SK-N-SH (cell line): ENCODE data around the gene CCL7. TPM values are rescaled to one million over a fixed set of nuclear protein-coding genes. Genes with fewer than 3 reads are reported as not detected.

Source experiments
- CTCF ChIA-PET: fragments of 300-600, 350-600 bp; formaldehyde crosslinking; extraction: SDS; loops from one replicate; lab custom pipeline; 2021; lab: Yijun Ruan, JAX
- POLR2A ChIA-PET: fragments of 350-600 bp; sonication (Branson Sonifier 250); formaldehyde crosslinking; extraction: SDS; loops from one replicate; lab custom pipeline; 2020; ENCODE audit warnings: antibody characterized with exemption, inconsistent platforms; lab: Yijun Ruan, JAX
- DNase-seq: peaks from one replicate; pipeline ENCODE4 v3.0.0; 2012
- H2AFZ ChIP-seq: fragments of 200-600 bp; sonication (generic); 2 replicates; pipeline ENCODE4 v1.8.1; 2016; ENCODE audit warnings: antibody characterized with exemption, mild to moderate bottlenecking, low read depth
- H3F3A ChIP-seq: fragments of 200-600 bp; sonication (generic); replicated peaks from 2 replicates; pipeline ENCODE3; 2016; ENCODE audit warnings: antibody characterized with exemption, mild to moderate bottlenecking; ENCODE audit not compliant: insufficient read depth
- H3K27ac ChIP-seq, 2 experiments: fragments of 200-500 bp in 1 of 2; fragments of 200-600 bp in 1 of 2; sonication (Bioruptor generic) in 1 of 2; sonication (generic), shearing (Covaris generic) in 1 of 2; 2 replicates each; pipeline versions ENCODE4 v1.5.1 to v1.6.1; 2014 to 2016; ENCODE audit warnings: low read depth in 2 of 2, inconsistent platforms in 1 of 2, low read length in 1 of 2, mild to moderate bottlenecking in 1 of 2, mixed read lengths in 1 of 2
- H3K27me3 ChIP-seq: fragments of 200-600 bp; sonication (generic), shearing (Covaris generic); 2 replicates; pipeline ENCODE4 v1.6.1; 2016; ENCODE audit warnings: mixed run types; ENCODE audit not compliant: insufficient read depth
- H3K36me3 ChIP-seq, 2 experiments: fragments of 200-500 bp in 1 of 2; fragments of 200-600 bp in 1 of 2; sonication (Bioruptor generic) in 1 of 2; sonication (generic) in 1 of 2; replicated peaks in 1 of 2; 2 replicates each; pipeline versions ENCODE3 to v1.5.1; 2014 to 2016; ENCODE audit warnings: low read length in 1 of 2, mild to moderate bottlenecking in 1 of 2; ENCODE audit not compliant: insufficient read depth in 2 of 2, control insufficient read depth in 1 of 2
- H3K4me1 ChIP-seq, 2 experiments: fragments of 200-500 bp in 1 of 2; fragments of 200-600 bp in 1 of 2; sonication (Bioruptor generic) in 1 of 2; sonication (generic), shearing (Covaris generic) in 1 of 2; 2 replicates each; pipeline versions ENCODE4 v1.5.1 to v1.6.1; 2014 to 2016; ENCODE audit warnings: low read depth in 1 of 2, low read length in 1 of 2, mixed run types in 1 of 2; ENCODE audit not compliant: insufficient read depth in 2 of 2, control insufficient read depth in 1 of 2
- H3K4me2 ChIP-seq: fragments of 200-600 bp; sonication (generic), shearing (Covaris generic); 2 replicates; pipeline ENCODE4 v1.6.1; 2017; ENCODE audit warnings: mixed run types
- H3K4me3 ChIP-seq, 2 experiments: fragments of 200-500 bp in 1 of 2; fragments of 200-600 bp in 1 of 2; sonication (Bioruptor generic) in 1 of 2; sonication (generic), shearing (Covaris generic) in 1 of 2; 2 replicates each; pipeline versions ENCODE4 v1.5.1 to v1.8.1; 2014 to 2016; ENCODE audit warnings: low read depth in 2 of 2, inconsistent platforms in 1 of 2, low read length in 1 of 2, mild to moderate bottlenecking in 1 of 2, mixed read lengths in 1 of 2, moderate library complexity in 1 of 2
- H3K79me2 ChIP-seq: fragments of 200-600 bp; sonication (generic); 2 replicates; pipeline ENCODE4 v1.8.1; 2017; ENCODE audit warnings: mild to moderate bottlenecking; ENCODE audit not compliant: insufficient read depth
- H3K9ac ChIP-seq: fragments of 200-600 bp; sonication (generic); 2 replicates; pipeline ENCODE4 v1.6.1; 2017; ENCODE audit warnings: mixed run types
- H3K9me2 ChIP-seq: fragments of 200-600 bp; sonication (generic); 2 replicates; pipeline ENCODE4 v1.6.1; 2017; ENCODE audit warnings: mixed run types
- H3K9me3 ChIP-seq: fragments of 200-600 bp; sonication (generic); 2 replicates; pipeline ENCODE4 v1.6.1; 2017; ENCODE audit warnings: mixed run types, mild to moderate bottlenecking, moderate library complexity
- H4K20me1 ChIP-seq: fragments of 200-600 bp; sonication (generic); 2 replicates; pipeline ENCODE4 v1.6.1; 2017; ENCODE audit warnings: mild to moderate bottlenecking, mixed run types; ENCODE audit not compliant: insufficient read depth
- CHD2 ChIP-seq: fragments of 150-350 bp; IDR thresholded peaks from 2 replicates; pipeline ENCODE4 v1.6.1; 2018; ENCODE audit warnings: low read length; ENCODE audit not compliant: partially characterized antibody
- ELF1 ChIP-seq: IDR thresholded peaks from 2 replicates; pipeline ENCODE4 v1.4.0; 2012
- EZH2phosphoT487 ChIP-seq: fragments of 200-600 bp; sonication (generic); IDR thresholded peaks from 2 replicates; pipeline ENCODE4 v1.6.1; 2017; ENCODE audit warnings: low read depth, mixed run types, mild to moderate bottlenecking, antibody characterized with exemption, moderate library complexity, borderline replicate concordance
- FOSL2 ChIP-seq: IDR thresholded peaks from 2 replicates; pipeline ENCODE4 v1.4.0; 2012; ENCODE audit warnings: low read depth, mild to moderate bottlenecking, moderate library complexity, borderline replicate concordance
- FOXJ3 ChIP-seq: sonication (generic); formaldehyde crosslinking; IDR thresholded peaks from 2 replicates; pipeline ENCODE4 v1.5.1; 2020; ENCODE audit warnings: mild to moderate bottlenecking, missing genetic modification reagents
- GABPA ChIP-seq: IDR thresholded peaks from 2 replicates; pipeline ENCODE4 v1.4.0; 2012; ENCODE audit warnings: low read depth, mild to moderate bottlenecking
- MEF2A ChIP-seq: IDR thresholded peaks from 2 replicates; pipeline ENCODE4 v1.4.0; 2012; ENCODE audit warnings: low read depth, borderline replicate concordance
- MXI1 ChIP-seq: IDR thresholded peaks from 2 replicates; pipeline ENCODE4 v1.6.1; 2012; ENCODE audit warnings: mild to moderate bottlenecking, low read depth, low read length, improper control_type of control experiment
- NRF1 ChIP-seq: IDR thresholded peaks from 2 replicates; pipeline ENCODE4 v1.6.1; 2012; ENCODE audit warnings: low read depth, mild to moderate bottlenecking, low read length
- RFX5 ChIP-seq: IDR thresholded peaks from 2 replicates; pipeline ENCODE4 v1.6.1; 2012; ENCODE audit warnings: mild to moderate bottlenecking, improper control_type of control experiment, low read length
- TCF12 ChIP-seq: IDR thresholded peaks from 2 replicates; pipeline ENCODE4 v1.4.0; 2012
- YY1 ChIP-seq: IDR thresholded peaks from 2 replicates; pipeline ENCODE4 v1.4.0; 2012; ENCODE audit warnings: low read depth, mild to moderate bottlenecking
- WGBS: methylation state at CpG from one replicate; pipeline ENCODE4 v1.1.6; 2017; ENCODE audit warnings: low lambda C conversion rate; 5-methylcytosine and 5-hydroxymethylcytosine counted together
- polyA plus RNA-seq, 3 experiments: library from polyadenylated mRNA; depleted of rRNA; stranded (reverse); fragments of >200 nt; gene quantifications; 2 replicates each; pipeline ENCODE4 v1.2.3, GENCODE V29; 2012
- TF ChIP-seq, protein P1 (sequence below): IDR thresholded peaks from 2 replicates; pipeline ENCODE4 v1.4.0; 2012; ENCODE audit warnings: low read depth, borderline replicate concordance
- TF ChIP-seq, protein P2 (sequence below): IDR thresholded peaks from 2 replicates; pipeline ENCODE4 v1.4.0; 2012; ENCODE audit warnings: low read depth, borderline replicate concordance
- TF ChIP-seq, protein P3 (sequence below): IDR thresholded peaks from 2 replicates; pipeline ENCODE4 v1.6.1; 2012; ENCODE audit warnings: mild to moderate bottlenecking, low read depth, low read length, moderate library complexity
- TF ChIP-seq, protein P4 (sequence below): fragments of 150-350 bp; IDR thresholded peaks from 2 replicates; pipeline ENCODE4 v1.6.1; 2017; ENCODE audit warnings: antibody characterized with exemption, low read length, low read depth, borderline replicate concordance
- TF ChIP-seq, protein P5 (sequence below): IDR thresholded peaks from 2 replicates; pipeline ENCODE4; 2012

The CCL7 gene
- polyA plus RNA-seq, 1 of the 3 experiments (the other 2 are of a cell fraction) = 0.72 TPM

DNA sequence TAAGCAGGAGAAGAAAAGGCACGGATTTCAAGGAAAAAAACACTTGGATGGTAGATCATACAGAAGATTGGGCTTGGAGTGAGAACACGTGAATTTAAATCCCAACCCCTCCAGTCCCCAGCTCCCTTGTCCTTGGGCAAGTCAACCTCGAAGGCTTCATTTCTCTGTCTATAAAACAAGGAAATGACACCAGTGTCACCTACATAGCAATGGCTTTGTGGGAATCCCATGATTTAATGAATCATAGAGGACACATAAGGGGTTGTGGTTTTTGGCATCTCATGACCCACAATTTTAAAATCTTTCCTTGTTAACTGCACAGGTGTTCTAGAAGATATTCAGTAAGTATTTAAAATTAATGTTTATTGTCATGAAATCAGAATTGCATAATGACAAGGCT is 23.1 kb upstream of the CCL7 start:
- Histone ChIP-seq H3K9me3 (no peaks in the 10 kb centered on the region), H3K9me2 (no peaks in the 10 kb centered on the region), H3F3A (peaks cover 19% of the 10 kb centered on the region), H2AFZ (no peak overlapping the region), H3K79me2 (no peaks in the 10 kb centered on the region), H3K4me2 (no peak overlapping the region), H4K20me1 (no peaks in the 10 kb centered on the region), H3K36me3 (no peaks in the 10 kb centered on the region), H3K27me3 (no peaks in the 10 kb centered on the region), H3K4me3 (no peak overlapping the region), H3K4me1 (peaks cover 11 to 39% of the 10 kb centered on the region in 2 experiments; a peak in 3 of 4 replicates), H3K9ac (no peak overlapping the region), H3K27ac (no peak overlapping the region)
- CTCF ChIA-PET = interaction anchor here (3.0 kb wide), 1 partner anchor 115 kb away, joined by 9 read pairs; no protein-coding TSS in a partner anchor
- DNase-seq = no peak
- POLR2A ChIA-PET = no interaction called here
- TF ChIP-seq, protein P1, sequence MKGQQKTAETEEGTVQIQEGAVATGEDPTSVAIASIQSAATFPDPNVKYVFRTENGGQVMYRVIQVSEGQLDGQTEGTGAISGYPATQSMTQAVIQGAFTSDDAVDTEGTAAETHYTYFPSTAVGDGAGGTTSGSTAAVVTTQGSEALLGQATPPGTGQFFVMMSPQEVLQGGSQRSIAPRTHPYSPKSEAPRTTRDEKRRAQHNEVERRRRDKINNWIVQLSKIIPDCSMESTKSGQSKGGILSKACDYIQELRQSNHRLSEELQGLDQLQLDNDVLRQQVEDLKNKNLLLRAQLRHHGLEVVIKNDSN = no peak
- TF ChIP-seq TCF12 = no peak
- no peak for TF ChIP-seq EZH2phosphoT487
- TF ChIP-seq, protein P2, sequence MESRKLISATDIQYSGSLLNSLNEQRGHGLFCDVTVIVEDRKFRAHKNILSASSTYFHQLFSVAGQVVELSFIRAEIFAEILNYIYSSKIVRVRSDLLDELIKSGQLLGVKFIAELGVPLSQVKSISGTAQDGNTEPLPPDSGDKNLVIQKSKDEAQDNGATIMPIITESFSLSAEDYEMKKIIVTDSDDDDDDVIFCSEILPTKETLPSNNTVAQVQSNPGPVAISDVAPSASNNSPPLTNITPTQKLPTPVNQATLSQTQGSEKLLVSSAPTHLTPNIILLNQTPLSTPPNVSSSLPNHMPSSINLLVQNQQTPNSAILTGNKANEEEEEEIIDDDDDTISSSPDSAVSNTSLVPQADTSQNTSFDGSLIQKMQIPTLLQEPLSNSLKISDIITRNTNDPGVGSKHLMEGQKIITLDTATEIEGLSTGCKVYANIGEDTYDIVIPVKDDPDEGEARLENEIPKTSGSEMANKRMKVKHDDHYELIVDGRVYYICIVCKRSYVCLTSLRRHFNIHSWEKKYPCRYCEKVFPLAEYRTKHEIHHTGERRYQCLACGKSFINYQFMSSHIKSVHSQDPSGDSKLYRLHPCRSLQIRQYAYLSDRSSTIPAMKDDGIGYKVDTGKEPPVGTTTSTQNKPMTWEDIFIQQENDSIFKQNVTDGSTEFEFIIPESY = no peak
- TF ChIP-seq, protein P3, sequence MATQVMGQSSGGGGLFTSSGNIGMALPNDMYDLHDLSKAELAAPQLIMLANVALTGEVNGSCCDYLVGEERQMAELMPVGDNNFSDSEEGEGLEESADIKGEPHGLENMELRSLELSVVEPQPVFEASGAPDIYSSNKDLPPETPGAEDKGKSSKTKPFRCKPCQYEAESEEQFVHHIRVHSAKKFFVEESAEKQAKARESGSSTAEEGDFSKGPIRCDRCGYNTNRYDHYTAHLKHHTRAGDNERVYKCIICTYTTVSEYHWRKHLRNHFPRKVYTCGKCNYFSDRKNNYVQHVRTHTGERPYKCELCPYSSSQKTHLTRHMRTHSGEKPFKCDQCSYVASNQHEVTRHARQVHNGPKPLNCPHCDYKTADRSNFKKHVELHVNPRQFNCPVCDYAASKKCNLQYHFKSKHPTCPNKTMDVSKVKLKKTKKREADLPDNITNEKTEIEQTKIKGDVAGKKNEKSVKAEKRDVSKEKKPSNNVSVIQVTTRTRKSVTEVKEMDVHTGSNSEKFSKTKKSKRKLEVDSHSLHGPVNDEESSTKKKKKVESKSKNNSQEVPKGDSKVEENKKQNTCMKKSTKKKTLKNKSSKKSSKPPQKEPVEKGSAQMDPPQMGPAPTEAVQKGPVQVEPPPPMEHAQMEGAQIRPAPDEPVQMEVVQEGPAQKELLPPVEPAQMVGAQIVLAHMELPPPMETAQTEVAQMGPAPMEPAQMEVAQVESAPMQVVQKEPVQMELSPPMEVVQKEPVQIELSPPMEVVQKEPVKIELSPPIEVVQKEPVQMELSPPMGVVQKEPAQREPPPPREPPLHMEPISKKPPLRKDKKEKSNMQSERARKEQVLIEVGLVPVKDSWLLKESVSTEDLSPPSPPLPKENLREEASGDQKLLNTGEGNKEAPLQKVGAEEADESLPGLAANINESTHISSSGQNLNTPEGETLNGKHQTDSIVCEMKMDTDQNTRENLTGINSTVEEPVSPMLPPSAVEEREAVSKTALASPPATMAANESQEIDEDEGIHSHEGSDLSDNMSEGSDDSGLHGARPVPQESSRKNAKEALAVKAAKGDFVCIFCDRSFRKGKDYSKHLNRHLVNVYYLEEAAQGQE = no peak
- TF ChIP-seq ELF1 = no peak
- no peak for TF ChIP-seq MXI1
- TF ChIP-seq RFX5 = no peak
- no peak for TF ChIP-seq FOXJ3
- TF ChIP-seq YY1 = no peak
- TF ChIP-seq CHD2 = no peak
- no peak for TF ChIP-seq FOSL2
- no peak for TF ChIP-seq MEF2A
- TF ChIP-seq, protein P4, sequence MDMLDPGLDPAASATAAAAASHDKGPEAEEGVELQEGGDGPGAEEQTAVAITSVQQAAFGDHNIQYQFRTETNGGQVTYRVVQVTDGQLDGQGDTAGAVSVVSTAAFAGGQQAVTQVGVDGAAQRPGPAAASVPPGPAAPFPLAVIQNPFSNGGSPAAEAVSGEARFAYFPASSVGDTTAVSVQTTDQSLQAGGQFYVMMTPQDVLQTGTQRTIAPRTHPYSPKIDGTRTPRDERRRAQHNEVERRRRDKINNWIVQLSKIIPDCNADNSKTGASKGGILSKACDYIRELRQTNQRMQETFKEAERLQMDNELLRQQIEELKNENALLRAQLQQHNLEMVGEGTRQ = no peak
- TF ChIP-seq NRF1 = no peak
- TF ChIP-seq GABPA = no peak
- TF ChIP-seq, protein P5, sequence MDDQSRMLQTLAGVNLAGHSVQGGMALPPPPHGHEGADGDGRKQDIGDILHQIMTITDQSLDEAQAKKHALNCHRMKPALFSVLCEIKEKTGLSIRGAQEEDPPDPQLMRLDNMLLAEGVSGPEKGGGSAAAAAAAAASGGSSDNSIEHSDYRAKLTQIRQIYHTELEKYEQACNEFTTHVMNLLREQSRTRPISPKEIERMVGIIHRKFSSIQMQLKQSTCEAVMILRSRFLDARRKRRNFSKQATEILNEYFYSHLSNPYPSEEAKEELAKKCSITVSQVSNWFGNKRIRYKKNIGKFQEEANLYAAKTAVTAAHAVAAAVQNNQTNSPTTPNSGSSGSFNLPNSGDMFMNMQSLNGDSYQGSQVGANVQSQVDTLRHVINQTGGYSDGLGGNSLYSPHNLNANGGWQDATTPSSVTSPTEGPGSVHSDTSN = no peak
- WGBS = 68% methylated on average over 3 of the region's 3 CpGs
